ENCODE data around the gene VAX1.
"Not testable (repeated sequence)": the region's sequence is repeated elsewhere in the genome, so short reads cannot be mapped to it uniquely, and the experiment has no call there.

The VAX1 gene

GRCh38 chr10:117136391-117136975 lies 1.6 kb downstream of the VAX1 start:
- in situ Hi-C loops (cut with HindIII; ENCODE audit: low sequenced_read_pairs): no loop called here

GRCh38 chr10:117135480-117136140 lies 2.5 kb downstream of the VAX1 start:
- in situ Hi-C loops (cut with HindIII; ENCODE audit: low sequenced_read_pairs): no loop called here

- in situ Hi-C loops (cut with HindIII; ENCODE audit: low sequenced_read_pairs): no loop called here
Measured at GRCh38 chr10:117135026-117135372, 3.1 kb downstream of the VAX1 start.

DNA sequence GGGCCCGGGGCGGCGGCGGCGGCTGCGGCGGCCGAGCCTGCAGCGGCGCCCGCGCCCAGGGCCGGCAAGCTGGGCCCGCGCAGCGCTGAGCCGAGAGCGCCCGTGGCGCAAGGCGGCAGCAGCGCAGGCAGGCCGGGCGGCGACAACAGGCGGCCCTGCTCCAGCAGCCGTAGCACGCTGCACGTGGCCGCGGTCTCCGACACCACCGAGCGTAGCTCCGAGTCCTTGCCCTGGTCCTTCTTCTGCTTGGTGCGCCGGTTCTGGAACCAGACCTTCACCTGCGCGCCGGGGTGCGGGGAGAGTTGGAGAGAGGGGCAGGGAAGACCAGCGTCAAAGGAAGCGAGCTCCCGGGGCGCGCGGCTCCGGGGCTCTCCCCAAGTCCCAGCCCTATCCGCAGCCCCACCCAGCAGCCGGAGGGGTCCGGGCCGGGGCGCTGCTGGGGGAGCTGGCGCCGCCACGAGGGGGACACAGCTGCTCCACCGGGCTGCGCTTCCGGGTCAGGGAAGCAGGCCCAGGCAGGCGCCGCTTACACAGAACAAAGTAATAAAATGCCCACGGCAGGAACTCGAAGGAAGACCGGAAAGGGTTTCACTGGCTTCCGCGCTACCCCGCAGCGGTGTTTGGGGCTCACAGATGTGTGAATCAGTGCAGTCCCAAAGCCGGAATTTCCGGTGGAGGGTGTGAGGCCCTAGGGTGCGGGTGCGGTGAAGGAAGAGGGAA lies 3.6 kb downstream of the VAX1 start:
- in situ Hi-C loops (cut with HindIII; ENCODE audit: low sequenced_read_pairs): no loop called here

DNA sequence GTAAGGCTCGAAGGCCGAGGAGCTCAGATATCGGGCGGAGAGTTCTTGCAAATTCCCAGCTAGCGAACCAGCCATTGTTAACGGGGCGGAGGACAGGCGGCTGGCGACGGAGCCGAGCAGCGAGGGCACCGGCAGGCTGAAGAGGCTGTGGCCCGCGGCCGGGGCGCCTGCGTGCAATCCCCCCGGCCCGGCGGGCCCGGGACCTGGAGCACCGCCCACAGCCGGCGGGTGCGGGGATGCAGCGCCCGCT lies 4.1 kb downstream of the VAX1 start:
- in situ Hi-C loops (cut with HindIII; ENCODE audit: low sequenced_read_pairs): no loop called here

GRCh38 chr10:117133273-117134055 lies 4.6 kb downstream of the VAX1 start:
- in situ Hi-C loops (cut with HindIII; ENCODE audit: low sequenced_read_pairs): no loop called here

DNA sequence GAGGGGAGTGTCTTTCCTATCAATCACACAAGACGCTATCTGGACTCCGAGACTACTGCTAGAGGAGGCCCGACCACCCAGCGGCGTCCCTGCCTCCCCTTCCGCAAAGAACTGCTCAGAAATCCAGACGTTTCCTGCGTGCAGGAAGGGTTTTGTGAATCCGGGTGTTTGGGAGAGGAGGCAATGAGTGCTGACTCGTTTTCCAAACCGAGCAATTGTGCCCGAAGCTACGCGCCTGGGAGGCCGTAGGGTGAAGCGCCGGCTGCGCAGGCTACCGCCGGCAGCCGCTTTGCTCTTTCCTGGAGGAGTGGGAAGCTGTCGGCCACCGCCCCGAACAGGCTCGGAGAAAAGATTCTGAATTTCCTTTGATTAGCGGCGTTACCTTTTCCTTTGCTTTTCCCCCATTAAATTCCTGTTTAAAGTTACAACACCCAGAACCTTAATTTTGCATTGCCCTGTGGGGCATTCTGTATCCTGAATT lies 5.3 kb downstream of the VAX1 start:
- in situ Hi-C loops (cut with HindIII; ENCODE audit: low sequenced_read_pairs): no loop called here

- in situ Hi-C loops (cut with HindIII; ENCODE audit: low sequenced_read_pairs): no loop called here
Measured at GRCh38 chr10:117131376-117132327, 6.4 kb downstream of the VAX1 start.

DNA sequence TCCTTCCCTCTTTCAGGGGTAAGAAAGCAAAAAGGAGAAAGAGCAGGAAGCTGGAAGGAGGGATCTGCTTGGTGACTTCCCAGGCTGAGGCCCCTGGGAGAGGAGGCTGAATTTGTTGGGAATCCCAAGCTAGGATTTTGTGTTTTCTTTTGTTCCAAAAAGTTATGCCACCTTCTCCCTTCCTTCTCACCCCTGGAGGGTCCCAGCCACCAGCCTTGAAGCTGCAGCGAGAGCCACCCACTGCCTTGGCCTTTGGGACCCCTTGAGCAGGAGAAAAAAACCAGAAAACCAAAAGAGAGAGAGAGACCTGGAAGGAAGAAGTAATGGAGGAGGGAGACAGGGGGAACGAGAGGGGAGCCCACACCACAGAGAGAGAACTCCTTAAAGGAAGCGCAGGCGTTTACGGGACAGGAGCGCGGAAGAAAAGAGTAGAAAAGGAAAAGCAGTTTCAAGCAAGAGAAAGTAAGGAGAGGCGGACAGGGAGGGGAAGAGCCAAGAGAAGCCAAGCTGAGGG lies 7.2 kb downstream of the VAX1 start:
- in situ Hi-C loops (cut with HindIII; ENCODE audit: low sequenced_read_pairs): no loop called here

DNA sequence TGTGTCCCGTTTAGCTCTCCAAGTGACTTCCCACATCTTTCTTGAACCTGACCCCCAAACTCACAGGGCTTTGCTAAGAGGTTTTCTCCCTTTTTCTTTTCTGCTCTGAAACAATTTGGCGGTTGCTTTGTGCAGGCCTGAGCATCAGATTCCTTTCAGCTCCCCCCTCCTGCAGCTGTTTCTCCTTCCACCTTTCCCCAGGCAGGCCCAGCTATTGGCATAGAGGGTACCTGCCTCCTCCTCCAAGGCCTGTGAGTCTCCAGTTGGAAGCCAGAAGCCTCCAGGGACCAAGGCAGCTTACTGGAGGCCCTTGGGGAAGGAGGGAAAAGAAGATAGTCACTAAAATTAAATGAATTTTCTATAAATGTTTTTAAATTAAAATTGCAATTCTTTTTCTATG lies 7.7 kb downstream of the VAX1 start:
- in situ Hi-C loops (cut with HindIII; ENCODE audit: low sequenced_read_pairs): no loop called here

DNA sequence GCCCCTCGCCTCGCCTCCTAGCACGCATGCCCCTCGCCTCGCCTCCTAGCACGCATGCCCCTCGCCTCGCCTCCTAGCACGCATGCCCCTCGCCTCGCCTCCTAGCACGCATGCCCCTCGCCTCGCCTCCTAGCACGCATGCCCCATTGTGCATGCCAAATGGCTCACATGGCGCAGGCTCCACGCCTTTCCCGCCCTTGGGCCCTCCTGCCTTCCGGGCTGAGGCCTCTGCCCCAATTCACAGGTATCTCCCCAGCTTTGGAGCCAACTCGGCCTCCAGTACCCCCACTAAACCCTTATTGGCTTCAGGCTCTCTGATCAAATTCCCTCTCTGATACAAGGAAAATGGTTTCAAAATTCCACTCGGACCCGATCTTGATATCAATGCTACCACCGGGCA lies 11.4 kb downstream of the VAX1 start:
- in situ Hi-C loops (cut with HindIII; ENCODE audit: low sequenced_read_pairs): not testable (repeated sequence)

DNA sequence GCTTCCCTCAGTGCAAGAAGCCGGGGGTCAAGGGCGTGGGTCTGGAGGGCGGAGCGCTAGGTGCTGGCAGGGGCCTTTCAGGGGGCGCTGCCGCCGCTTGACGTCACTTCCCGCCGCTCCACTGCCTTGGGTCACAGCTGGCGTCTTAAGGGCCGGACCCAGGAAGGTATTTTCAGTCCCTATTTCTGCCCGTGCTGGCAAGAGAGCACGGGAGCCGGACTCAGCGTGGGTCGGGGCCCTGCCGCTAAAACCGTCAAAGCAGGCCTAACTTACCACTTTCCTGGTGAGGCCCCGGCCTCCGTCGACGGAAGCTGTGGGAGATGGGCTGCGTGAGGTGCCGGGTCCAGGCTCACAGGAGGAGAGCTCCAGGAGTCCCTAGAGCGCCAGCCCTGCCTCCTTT lies 12.0 kb downstream of the VAX1 start:
- in situ Hi-C loops (cut with HindIII; ENCODE audit: low sequenced_read_pairs): no loop called here

DNA sequence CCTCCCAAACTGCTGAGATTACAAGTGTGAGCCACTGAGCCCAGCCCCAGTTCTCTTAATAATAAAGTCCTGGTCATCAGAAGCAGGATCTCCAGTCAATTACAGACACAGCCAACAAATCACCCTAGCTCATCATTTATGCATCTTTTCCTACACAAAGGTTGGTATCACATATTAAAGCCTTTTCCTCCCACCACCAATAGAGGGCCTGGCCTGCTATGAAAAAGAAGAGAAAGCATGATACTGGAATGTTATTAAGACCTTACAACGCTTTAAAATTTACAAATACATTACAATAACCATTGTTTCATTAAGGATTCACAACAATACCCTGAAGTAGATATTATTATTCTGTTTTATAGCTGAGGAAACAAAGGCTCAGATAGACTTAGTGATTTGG lies 25.9 kb downstream of the VAX1 start:
- in situ Hi-C loops (cut with HindIII; ENCODE audit: low sequenced_read_pairs): no loop called here

- in situ Hi-C loops (cut with HindIII; ENCODE audit: low sequenced_read_pairs): no loop called here
Measured at GRCh38 chr10:117107238-117107637, 30.8 kb downstream of the VAX1 start.

DNA sequence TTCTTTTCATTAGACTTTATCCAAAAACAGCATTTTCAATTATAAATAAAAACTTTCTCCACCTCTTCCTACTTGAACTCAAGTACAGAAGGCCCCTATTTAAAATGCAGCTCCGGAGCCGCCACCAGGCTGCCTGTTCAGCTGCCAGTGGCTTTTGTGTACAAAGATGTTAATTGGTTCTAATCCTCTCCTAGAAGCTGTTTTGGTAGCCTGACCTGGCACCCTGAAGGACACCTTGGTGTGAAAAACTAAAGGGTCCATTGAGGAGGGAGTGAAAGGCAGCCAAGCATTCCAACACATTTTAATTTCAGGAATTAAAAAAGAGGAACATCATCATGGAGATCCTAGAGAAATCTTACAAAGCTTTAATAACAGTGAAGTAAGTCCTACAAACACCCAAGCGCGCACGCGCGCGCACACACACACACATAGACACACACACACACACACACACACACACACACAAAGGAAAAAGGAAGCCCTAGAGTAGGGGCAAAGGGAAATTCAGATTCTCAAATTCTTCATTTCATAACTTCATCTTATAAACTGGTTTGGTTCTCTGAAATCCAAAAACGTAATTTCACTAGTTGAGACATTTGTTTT lies 41.4 kb downstream of the VAX1 start:
- in situ Hi-C loops (cut with HindIII; ENCODE audit: low sequenced_read_pairs): no loop called here

- in situ Hi-C loops (cut with HindIII; ENCODE audit: low sequenced_read_pairs): no loop called here
Measured at GRCh38 chr10:117094856-117095255, 43.2 kb downstream of the VAX1 start.

DNA sequence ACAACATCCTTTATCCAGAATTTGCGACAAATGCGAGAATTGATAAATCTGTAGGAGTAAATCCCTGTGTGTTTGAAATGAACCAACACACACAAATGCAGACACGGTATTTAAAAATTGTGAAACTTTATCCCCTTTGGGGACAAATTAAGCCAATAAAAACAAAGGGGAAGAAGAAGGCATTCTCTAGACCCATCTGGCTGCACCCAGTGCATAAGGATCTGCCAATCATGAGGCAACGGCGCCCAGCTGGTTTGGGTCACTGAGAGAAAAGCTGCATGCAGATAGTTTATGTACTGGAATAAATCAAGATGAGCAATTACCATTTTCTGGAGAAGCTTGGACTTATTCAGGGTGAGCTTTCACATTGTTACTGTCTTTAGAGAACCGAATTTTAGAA lies 45.7 kb downstream of the VAX1 start:
- in situ Hi-C loops (cut with HindIII; ENCODE audit: low sequenced_read_pairs): no loop called here

GRCh38 chr10:117090834-117091233 lies 47.2 kb downstream of the VAX1 start:
- in situ Hi-C loops (cut with HindIII; ENCODE audit: low sequenced_read_pairs): no loop called here

DNA sequence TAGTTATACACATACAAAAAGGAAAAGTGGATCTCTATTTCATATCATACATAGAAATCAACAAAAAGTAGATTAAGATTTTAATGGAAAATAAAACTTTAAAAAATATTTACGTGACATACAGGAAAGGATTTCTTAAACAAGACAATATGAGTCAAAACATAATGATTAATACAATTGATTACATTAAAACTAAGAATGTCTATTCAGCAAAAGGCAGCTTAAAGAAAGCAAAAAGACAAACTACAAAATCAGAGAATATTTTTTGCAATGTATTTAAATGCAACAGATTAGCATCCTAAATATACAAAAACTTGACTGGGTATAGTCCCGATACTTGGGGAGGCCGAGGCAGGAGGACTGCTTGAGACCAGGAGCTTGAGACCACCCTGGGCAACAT lies 50.5 kb downstream of the VAX1 start:
- in situ Hi-C loops (cut with HindIII; ENCODE audit: low sequenced_read_pairs): no loop called here

GRCh38 chr10:117086546-117086945 lies 51.5 kb downstream of the VAX1 start:
- in situ Hi-C loops (cut with HindIII; ENCODE audit: low sequenced_read_pairs): no loop called here

Data from DLD1 (cell line).